Measurements from ENCODE around the gene GRID1.

GRID1 gene

GRCh38 chr10:86071758-86072157, 294.8 kb downstream of the GRID1 start:
- DNase-seq, result no peak

- no peak for DNase-seq
These were observed 295.4 kb downstream of the GRID1 start for GRCh38 chr10:86071145-86071544.

- no peak for DNase-seq
These were observed 296.3 kb downstream of the GRID1 start for GRCh38 chr10:86070278-86070677.

GRCh38 chr10:86068231-86069054, 298.2 kb downstream of the GRID1 start:
- no peak for DNase-seq

GRCh38 chr10:86067436-86068050, 299.1 kb downstream of the GRID1 start:
- no peak for DNase-seq

- DNase-seq, result no peak
These were observed 299.9 kb downstream of the GRID1 start for GRCh38 chr10:86066696-86067095.

GRCh38 chr10:86065711-86066251, 300.8 kb downstream of the GRID1 start:
- DNase-seq, result no peak

- DNase-seq, result no peak
These were observed 301.5 kb downstream of the GRID1 start for GRCh38 chr10:86064931-86065662.

- DNase-seq, result no peak
These were observed 302.4 kb downstream of the GRID1 start for GRCh38 chr10:86064219-86064618.

- DNase-seq, result no peak
These were observed 303.3 kb downstream of the GRID1 start for GRCh38 chr10:86063341-86063740.

GRCh38 chr10:86062647-86063145, 303.9 kb downstream of the GRID1 start:
- no peak for DNase-seq

GRCh38 chr10:86062198-86062550, 304.4 kb downstream of the GRID1 start:
- no peak for DNase-seq

- no peak for DNase-seq
These were observed 305.1 kb downstream of the GRID1 start for GRCh38 chr10:86061278-86062197.

GRCh38 chr10:86060386-86061277, 306.0 kb downstream of the GRID1 start:
- DNase-seq, result no peak

- no peak for DNase-seq
These were observed 306.7 kb downstream of the GRID1 start for GRCh38 chr10:86059892-86060291.

GRCh38 chr10:86058964-86059363, 307.6 kb downstream of the GRID1 start:
- DNase-seq, result no peak

GRCh38 chr10:86057708-86058107, 308.9 kb downstream of the GRID1 start:
- DNase-seq, result no peak

- DNase-seq, result no peak
These were observed 309.9 kb downstream of the GRID1 start for GRCh38 chr10:86056672-86057071.

- no peak for DNase-seq
These were observed 310.7 kb downstream of the GRID1 start for GRCh38 chr10:86055928-86056327.

- no peak for DNase-seq
These were observed 312.9 kb downstream of the GRID1 start for GRCh38 chr10:86053675-86054074.

- DNase-seq, result no peak
These were observed 315.0 kb downstream of the GRID1 start for GRCh38 chr10:86051586-86051985.
